HL-60 (cell line): ENCODE results near the gene CFAP299.

Experiments
- TF ChIP-seq, protein P1 (sequence below): IDR thresholded peaks from one replicate; pipeline ENCODE4 v1.5.1; 2011; ENCODE audit warnings: low read length, control low read depth, inconsistent platforms; ENCODE audit not compliant: insufficient read depth
- TF ChIP-seq, protein P2 (sequence below): IDR thresholded peaks from 2 replicates; pipeline ENCODE4 v1.6.1; 2012; ENCODE audit warnings: low read depth; ENCODE audit not compliant: insufficient replicate concordance

DNA sequence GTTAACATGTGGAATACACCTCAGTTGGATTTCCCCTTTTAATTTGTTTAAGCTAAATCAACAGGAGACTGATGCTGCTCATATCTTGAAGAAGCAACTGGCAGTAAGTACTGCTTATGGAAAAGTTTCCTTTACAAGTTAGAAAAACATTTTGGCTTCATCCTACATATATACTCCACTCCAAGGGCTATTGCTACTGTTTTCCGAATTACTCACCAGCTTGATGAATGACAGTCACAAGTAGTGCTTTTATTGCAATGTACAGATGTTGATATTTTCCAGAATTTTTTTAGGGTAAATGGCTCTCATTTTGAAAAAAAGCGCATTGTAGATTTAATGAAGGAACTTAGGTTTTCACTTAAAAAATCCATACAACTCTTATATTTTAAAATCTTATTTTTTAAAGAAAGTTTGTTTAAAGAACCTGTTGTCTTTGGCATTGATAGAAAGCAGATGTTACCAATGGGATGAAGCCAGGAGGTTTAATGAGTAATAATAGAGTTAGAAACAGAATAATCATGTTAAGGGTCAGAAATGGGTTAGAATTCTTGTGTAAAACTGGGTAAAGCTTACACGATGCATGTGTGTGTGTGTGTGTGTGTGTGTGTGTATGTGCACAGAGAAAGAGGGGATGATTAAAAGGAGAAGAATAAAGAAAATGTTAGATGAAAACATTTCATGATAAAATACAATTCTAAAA, 272.9 kb downstream of the CFAP299 start:
- TF ChIP-seq, protein P1, sequence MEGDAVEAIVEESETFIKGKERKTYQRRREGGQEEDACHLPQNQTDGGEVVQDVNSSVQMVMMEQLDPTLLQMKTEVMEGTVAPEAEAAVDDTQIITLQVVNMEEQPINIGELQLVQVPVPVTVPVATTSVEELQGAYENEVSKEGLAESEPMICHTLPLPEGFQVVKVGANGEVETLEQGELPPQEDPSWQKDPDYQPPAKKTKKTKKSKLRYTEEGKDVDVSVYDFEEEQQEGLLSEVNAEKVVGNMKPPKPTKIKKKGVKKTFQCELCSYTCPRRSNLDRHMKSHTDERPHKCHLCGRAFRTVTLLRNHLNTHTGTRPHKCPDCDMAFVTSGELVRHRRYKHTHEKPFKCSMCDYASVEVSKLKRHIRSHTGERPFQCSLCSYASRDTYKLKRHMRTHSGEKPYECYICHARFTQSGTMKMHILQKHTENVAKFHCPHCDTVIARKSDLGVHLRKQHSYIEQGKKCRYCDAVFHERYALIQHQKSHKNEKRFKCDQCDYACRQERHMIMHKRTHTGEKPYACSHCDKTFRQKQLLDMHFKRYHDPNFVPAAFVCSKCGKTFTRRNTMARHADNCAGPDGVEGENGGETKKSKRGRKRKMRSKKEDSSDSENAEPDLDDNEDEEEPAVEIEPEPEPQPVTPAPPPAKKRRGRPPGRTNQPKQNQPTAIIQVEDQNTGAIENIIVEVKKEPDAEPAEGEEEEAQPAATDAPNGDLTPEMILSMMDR, result no peak
- TF ChIP-seq, protein P2, sequence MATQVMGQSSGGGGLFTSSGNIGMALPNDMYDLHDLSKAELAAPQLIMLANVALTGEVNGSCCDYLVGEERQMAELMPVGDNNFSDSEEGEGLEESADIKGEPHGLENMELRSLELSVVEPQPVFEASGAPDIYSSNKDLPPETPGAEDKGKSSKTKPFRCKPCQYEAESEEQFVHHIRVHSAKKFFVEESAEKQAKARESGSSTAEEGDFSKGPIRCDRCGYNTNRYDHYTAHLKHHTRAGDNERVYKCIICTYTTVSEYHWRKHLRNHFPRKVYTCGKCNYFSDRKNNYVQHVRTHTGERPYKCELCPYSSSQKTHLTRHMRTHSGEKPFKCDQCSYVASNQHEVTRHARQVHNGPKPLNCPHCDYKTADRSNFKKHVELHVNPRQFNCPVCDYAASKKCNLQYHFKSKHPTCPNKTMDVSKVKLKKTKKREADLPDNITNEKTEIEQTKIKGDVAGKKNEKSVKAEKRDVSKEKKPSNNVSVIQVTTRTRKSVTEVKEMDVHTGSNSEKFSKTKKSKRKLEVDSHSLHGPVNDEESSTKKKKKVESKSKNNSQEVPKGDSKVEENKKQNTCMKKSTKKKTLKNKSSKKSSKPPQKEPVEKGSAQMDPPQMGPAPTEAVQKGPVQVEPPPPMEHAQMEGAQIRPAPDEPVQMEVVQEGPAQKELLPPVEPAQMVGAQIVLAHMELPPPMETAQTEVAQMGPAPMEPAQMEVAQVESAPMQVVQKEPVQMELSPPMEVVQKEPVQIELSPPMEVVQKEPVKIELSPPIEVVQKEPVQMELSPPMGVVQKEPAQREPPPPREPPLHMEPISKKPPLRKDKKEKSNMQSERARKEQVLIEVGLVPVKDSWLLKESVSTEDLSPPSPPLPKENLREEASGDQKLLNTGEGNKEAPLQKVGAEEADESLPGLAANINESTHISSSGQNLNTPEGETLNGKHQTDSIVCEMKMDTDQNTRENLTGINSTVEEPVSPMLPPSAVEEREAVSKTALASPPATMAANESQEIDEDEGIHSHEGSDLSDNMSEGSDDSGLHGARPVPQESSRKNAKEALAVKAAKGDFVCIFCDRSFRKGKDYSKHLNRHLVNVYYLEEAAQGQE, result no peak
